Endothelial cell of hepatic sinusoid (primary cell): Measurements from ENCODE around the gene CD48.
"Not testable (repeated sequence)": the region's sequence is repeated elsewhere in the genome, so short reads cannot be mapped to it uniquely, and the experiment has no call there.

ENCODE experiments used
- in situ Hi-C: cut with HindIII; loops from 2 replicates; pipeline ENCODE4 v1.10.0; 2017; ENCODE audit warnings: low sequenced_read_pairs

Gene CD48

GRCh38 chr1:160742428-160743127, 31.0 kb upstream of the CD48 start:
- in situ Hi-C loops, result no loop called here

GRCh38 chr1:160741612-160742348, 30.2 kb upstream of the CD48 start:
- in situ Hi-C loops, result no loop called here

DNA sequence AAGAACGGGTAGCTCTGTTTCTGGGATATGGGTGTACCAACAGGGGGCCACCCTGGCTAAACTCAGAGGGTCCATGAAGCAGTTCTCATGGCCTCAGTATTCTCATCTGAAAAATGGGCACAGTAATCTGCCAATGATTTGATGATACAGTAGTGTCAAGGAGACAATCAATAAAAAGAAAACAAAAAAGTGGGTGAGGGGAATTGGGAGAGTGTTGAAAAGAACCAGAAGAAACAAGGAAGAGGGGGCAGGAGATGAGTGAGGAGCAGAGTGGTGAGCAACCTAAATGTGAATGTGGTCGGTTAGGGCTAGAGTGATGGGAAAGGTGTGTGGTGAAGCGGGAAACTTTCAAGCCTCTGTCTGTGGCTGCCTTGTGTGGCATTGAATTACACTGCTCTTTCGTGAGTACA, 29.5 kb upstream of the CD48 start:
- in situ Hi-C loops, result no loop called here

DNA sequence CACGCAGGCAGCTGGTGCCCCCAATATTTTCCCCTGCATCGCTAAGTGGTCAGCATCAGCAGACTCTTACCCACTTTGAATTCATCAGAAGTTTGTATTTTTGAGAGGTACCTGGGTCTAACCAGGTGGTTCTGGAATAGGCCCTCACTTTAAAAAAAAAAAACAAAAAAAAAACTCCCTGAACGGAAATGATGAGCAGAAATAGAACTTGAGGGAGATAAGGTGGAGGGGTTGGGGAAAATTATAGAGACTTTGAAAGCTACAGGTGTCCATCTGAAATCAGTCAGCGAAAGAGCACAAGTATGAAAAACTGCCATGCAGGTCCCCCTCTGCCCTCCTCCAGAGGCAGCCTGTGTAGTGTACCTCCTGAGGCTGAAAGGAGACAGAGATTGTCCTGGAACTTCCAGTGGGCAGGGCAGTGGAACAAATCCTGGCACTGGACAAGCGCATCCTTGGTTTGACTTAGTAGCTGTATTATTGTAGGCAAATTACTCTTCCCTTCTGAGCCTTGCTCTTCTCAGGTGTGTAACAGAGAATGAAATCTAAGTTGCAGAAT, 28.6 kb upstream of the CD48 start:
- in situ Hi-C loops, result no loop called here

- in situ Hi-C loops, result no loop called here
Measured at GRCh38 chr1:160739098-160739511, 27.5 kb upstream of the CD48 start, which contains the start of gene SLAMF7. Gene SLAMF7, plus strand, starts transcription at chr1:160739247. Its CDS starts 55 bp downstream, at chr1:160739302.

GRCh38 chr1:160738271-160738670, 26.6 kb upstream of the CD48 start:
- in situ Hi-C loops, result no loop called here

GRCh38 chr1:160734301-160734700, 22.7 kb upstream of the CD48 start:
- in situ Hi-C loops, result no loop called here

GRCh38 chr1:160733898-160734297, 22.3 kb upstream of the CD48 start:
- in situ Hi-C loops, result no loop called here

GRCh38 chr1:160731990-160732389, 20.4 kb upstream of the CD48 start:
- in situ Hi-C loops, result no loop called here

DNA sequence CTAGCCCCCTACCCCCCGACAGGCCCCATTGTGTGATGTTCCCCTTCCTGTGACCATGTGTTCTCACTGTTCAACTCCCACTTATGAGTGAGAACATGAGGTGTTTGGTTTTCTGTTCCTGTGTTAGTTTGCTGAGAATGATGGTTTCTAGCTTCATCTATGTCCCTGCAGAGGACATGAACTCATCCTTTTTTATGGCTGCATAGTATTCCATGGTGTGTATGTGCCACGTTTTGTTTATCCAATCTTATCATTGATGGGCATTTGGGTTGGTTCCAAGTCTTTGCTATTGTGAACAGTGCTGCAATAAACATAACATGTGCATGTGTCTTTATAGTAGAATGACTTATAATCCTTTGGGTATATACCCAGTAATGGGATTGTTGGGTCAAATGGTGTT, 19.9 kb upstream of the CD48 start:
- in situ Hi-C loops, result not testable (repeated sequence)

DNA sequence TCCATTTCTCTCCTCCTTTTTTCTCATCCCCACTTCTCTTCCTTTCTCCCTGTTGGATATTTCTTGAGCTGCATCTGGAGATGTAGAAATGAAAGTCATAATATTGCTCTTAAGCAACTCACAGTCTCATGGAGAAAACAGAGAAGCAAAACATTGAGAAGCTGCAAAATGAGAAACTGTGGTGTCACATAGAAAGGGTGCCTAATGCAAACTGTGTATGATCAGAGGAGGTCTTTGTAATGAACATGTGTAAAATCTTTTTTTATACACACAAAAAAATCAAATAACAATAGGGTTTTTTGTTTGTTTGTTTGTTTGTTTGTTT, 15.7 kb upstream of the CD48 start:
- in situ Hi-C loops, result no loop called here

- in situ Hi-C loops, result no loop called here
Measured at GRCh38 chr1:160726498-160727315, 15.1 kb upstream of the CD48 start.

GRCh38 chr1:160726114-160726497, 14.5 kb upstream of the CD48 start:
- in situ Hi-C loops, result no loop called here

DNA sequence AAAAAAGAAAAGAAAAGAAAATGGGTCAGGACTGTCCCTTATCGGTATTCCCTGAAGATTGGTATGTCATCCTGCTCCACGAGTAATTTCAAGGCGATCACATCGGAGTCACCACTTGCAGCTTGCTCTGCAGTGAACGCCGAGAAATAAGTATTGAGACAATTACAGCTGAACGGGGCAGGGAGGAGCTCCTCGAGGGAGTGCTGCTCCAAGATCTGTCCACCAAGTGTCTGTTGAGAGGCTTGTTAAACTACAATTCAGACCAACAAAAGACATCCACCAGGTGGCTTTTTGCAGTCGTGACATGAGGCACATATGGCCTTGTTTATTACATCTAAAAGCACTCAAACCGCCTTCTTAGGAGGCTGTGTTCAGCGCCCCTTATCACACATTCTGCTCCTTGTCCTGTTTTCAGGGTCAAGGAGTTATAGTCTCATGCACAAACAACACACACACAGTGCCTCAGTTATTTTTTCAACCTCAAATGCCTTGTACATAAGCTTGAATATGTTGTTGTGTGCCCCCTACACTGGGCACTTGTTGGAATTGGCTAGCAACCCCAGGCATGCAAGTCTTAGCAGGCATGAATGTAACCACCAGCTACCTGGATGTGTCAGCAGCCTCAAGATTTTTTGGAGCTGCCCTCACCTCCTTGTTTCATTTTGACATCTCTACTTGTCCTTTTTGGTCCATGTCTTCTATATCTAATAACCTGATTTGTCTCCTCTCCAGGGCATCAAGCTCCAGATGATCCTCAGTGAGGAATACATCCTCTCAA, 13.0 kb upstream of the CD48 start:
- in situ Hi-C loops, result loop anchor here (5.0 kb wide), 1 partner anchor 47 kb away; no protein-coding TSS in a partner anchor

DNA sequence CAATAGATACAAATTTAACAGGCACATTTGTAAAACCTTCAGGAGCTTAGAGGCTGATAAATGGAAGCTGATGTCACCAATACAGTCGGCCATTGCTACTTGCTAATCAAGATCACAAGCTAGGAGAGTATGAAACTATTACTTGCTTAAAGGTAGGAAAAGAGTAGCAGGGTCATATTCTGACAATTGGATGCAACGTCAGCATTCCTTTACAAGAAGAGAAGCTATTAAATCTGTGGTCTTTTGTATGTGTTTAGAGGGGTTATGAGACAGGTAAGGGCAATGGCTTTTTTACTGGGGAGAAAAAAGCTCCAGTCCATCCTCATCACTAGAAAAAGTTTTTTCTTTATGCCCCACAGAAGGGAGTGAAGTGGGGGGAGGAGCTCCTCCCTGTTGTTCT, 11.7 kb upstream of the CD48 start:
- in situ Hi-C loops, result loop anchor here (5.0 kb wide), 1 partner anchor 46 kb away; no protein-coding TSS in a partner anchor

DNA sequence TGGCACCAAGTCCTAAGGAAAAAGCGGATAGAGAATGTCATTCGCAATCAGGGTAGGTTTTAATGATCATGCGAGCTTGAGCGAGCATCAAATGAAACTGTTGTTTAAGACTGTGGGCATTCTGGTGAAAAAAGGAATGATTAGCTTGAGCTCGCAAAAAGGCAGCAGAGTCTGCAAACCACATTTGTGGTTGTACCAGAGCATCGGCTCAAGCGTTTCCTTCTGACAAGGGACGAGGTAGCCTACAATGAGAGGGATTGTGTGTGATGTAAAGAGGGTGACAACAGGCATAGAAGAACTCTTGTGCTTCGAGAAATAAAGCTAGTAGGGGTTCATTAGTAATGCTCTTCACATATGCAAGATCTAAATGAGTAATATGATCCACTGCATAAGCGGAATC, 11.1 kb upstream of the CD48 start:
- in situ Hi-C loops, result loop anchor here (5.0 kb wide), 1 partner anchor 45 kb away; no protein-coding TSS in a partner anchor

DNA sequence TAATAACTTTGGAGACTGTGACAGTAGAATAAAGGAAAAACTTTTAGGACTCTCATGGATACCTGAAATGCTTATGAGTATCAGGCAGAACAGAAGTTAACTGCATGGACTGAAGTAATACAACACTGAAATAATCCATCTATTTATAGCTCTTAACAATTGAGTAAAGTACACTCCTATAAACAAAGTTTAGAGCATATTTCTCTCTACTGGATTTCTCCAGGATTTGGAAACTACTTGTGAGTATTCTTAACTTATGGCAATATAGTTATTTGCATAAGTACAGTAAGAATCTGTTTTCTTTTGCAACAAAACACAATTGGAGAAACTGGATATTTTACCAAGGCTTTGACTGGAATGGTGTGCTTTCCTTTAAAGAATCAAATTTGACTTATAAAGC, 9.9 kb upstream of the CD48 start:
- in situ Hi-C loops, result loop anchor here (5.0 kb wide), 1 partner anchor 44 kb away; no protein-coding TSS in a partner anchor

- in situ Hi-C loops, result loop anchor here (5.0 kb wide), 1 partner anchor 43 kb away; no protein-coding TSS in a partner anchor
Measured at GRCh38 chr1:160720356-160721085, 8.9 kb upstream of the CD48 start.

GRCh38 chr1:160718210-160718609, 6.6 kb upstream of the CD48 start:
- in situ Hi-C loops, result no loop called here

GRCh38 chr1:160717306-160717705, 5.7 kb upstream of the CD48 start:
- in situ Hi-C loops, result no loop called here
